Adrenal gland (tissue), 12 donors: Measurements from ENCODE around the gene CGREF1. TPM values are rescaled to one million over a fixed set of nuclear protein-coding genes. Genes with fewer than 3 reads are reported as not detected.

ENCODE experiments used
- DNase-seq, 7 donors: peaks; one replicate each; pipeline ENCODE4 v3.0.0-alpha.2; 2019 to 2020
- H3K27ac ChIP-seq, 5 donors: fragments of 200-600 bp; sonication (generic) in 4 of 5; 1 replicate in 3 of 5; 2 replicates in 2 of 5; pipeline versions ENCODE4 v1.5.1 to v1.8.0; 2016 to 2020; ENCODE audit warnings: mild to moderate bottlenecking in 1 of 5
- H3K27me3 ChIP-seq: fragments of 200-600 bp; 2 replicates; pipeline ENCODE4 v1.8.0; 2021
- H3K36me3 ChIP-seq, 2 donors: fragments of 200-600 bp; replicated peaks in 1 of 2; 1 replicate in 1 of 2; 2 replicates in 1 of 2; pipeline versions ENCODE4 v1.5.1 to v1.8.0; 2018 to 2022
- H3K4me1 ChIP-seq, 2 donors: fragments of 200-600 bp; replicated peaks in 1 of 2; 1 replicate in 1 of 2; 2 replicates in 1 of 2; pipeline versions ENCODE4 v1.5.1 to v1.8.0; 2018 to 2021
- H3K4me3 ChIP-seq, 4 donors: fragments of 200-600 bp; sonication (generic) in 3 of 4; one replicate each; pipeline ENCODE4 v1.5.1; 2016 to 2018
- H3K9me3 ChIP-seq, 3 donors: fragments of 200-600 bp; sonication (generic) in 1 of 3; replicated peaks in 1 of 3; 1 replicate in 2 of 3; 2 replicates in 1 of 3; pipeline versions ENCODE4 v1.5.1 to v1.8.0; 2016 to 2021
- POLR2A ChIP-seq, 2 donors: fragments of 450-650 bp; IDR thresholded peaks; one replicate each; pipeline ENCODE4 v1.6.1; 2017; ENCODE audit warnings: antibody characterized with exemption in 2 of 2, mild to moderate bottlenecking in 2 of 2, moderate library complexity in 1 of 2
- WGBS, 4 donors: extraction: QIAGEN DNeasy Blood & Tissue Kit in 2 of 4; methylation state at CpG; one replicate each; pipeline versions ENCODE4 v1.1.5 to v1.1.7; 2013 to 2017; 5-methylcytosine and 5-hydroxymethylcytosine counted together
- intact Hi-C, 2 donors: fragments of 100-400 bp; cut with DNase I; formaldehyde crosslinking; loops; one replicate each; pipeline versions ENCODE4 v1.14.1 to v1.15.0; 2022 to 2023
- polyA plus RNA-seq, 3 donors: library from polyadenylated mRNA; stranded (reverse); fragments of 200-250 nt in 2 of 3; fragments of 350-450 nt in 1 of 3; fragmentation: Illumina TruSeq in 1 of 3; extraction: RNeasy Lipid Tissue Mini Kit (QIAGEN cat#74804) in 1 of 3; gene quantifications; one replicate each; pipeline ENCODE4 v1.2.3, GENCODE V29; 2013 to 2014
- total RNA-seq, 9 donors: library from RNA; depleted of rRNA in 4 of 9; stranded (reverse); fragments of >200 nt in 4 of 9; fragments of 120-200 nt in 1 of 9; fragmentation: NEBNext Ultra II Directional in 1 of 9; extraction: Animal tissue kit (Norgen Biotek cat#: 25700) in 1 of 9; gene quantifications; one replicate each; pipeline versions ENCODE4 v1.1.0 to v1.2.4, GENCODE V29; 2013 to 2023
- TF ChIP-seq, protein P1 (sequence below), 6 experiments: fragments of 450-650 bp in 4 of 6; fragments of 200-600 bp in 2 of 6; sonication (generic) in 1 of 6; IDR thresholded peaks; 1 replicate in 5 of 6; 2 replicates in 1 of 6; pipeline versions ENCODE4 v1.5.1 to v1.8.0; 2016 to 2021; ENCODE audit warnings: antibody characterized with exemption in 6 of 6, mild to moderate bottlenecking in 2 of 6, moderate library complexity in 1 of 6
- donor health status: healthy with polysubstance abuse.
- donor health status: Bipolar disorder and iron deficiency.
- donor health status: DM: yes; HTN: yes; CAD: no.
- donor health status: DM: no; HTN: no; CAD: no.
- donor health status: DM: no; HTN: no; CAD: no.
- donor health status: DM: yes; HTN: yes; CAD: no.

CGREF1 gene
- total and polyA plus RNA-seq, 12 donors = 0.52 to 4.7 (median 1.3) TPM; not detected in 1

DNA sequence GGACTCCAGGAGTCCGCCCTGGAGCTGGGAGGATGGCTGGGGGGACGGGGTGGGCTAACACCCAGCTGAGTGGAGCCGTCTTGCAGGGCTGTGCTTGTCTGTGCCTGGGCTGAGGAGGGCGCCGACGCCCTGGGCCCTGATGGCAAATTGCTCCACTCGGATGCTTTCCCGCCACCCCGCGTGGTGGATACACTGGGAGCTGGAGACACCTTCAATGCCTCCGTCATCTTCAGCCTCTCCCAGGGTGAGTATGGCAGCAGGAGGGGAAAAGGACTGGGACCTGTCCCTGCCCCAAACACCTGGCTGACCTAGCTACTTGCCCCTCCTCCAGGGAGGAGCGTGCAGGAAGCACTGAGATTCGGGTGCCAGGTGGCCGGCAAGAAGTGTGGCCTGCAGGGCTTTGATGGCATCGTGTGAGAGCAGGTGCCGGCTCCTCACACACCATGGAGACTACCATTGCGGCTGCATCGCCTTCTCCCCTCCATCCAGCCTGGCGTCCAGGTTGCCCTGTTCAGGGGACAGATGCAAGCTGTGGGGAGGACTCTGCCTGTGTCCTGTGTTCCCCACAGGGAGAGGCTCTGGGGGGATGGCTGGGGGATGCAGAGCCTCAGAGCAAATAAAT, 19.5 kb downstream of the CGREF1 start:
- no peaks in the 10 kb centered on the region for H3K36me3 ChIP-seq
- H3K27ac ChIP-seq = no peak overlapping the region
- WGBS, 4 donors = 91 to 94% (median 93%) methylated on average over 7 to 19 of the region's 19 CpGs
- DNase-seq = peak in 1 of 7 donors; percentile 19
- intact Hi-C loops = loop anchor here (2.0 to 10.0 kb wide), 3 partner anchors 91 to 203 kb away; partner anchors contain the start of gene DNAJC5G (in 2 of the 2)
- no peak overlapping the region for H3K4me3 ChIP-seq
- H3K27me3 ChIP-seq = no peaks in the 10 kb centered on the region
- H3K9me3 ChIP-seq = no peaks in the 10 kb centered on the region
- TF ChIP-seq, protein P1, sequence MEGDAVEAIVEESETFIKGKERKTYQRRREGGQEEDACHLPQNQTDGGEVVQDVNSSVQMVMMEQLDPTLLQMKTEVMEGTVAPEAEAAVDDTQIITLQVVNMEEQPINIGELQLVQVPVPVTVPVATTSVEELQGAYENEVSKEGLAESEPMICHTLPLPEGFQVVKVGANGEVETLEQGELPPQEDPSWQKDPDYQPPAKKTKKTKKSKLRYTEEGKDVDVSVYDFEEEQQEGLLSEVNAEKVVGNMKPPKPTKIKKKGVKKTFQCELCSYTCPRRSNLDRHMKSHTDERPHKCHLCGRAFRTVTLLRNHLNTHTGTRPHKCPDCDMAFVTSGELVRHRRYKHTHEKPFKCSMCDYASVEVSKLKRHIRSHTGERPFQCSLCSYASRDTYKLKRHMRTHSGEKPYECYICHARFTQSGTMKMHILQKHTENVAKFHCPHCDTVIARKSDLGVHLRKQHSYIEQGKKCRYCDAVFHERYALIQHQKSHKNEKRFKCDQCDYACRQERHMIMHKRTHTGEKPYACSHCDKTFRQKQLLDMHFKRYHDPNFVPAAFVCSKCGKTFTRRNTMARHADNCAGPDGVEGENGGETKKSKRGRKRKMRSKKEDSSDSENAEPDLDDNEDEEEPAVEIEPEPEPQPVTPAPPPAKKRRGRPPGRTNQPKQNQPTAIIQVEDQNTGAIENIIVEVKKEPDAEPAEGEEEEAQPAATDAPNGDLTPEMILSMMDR (IDR thresholded peaks at IDR 0.05) = no peak
- no peak for TF ChIP-seq POLR2A (IDR thresholded peaks at IDR 0.05)
- H3K4me1 ChIP-seq = peaks cover 13 to 16% of the 10 kb centered on the region in 2 donors

DNA sequence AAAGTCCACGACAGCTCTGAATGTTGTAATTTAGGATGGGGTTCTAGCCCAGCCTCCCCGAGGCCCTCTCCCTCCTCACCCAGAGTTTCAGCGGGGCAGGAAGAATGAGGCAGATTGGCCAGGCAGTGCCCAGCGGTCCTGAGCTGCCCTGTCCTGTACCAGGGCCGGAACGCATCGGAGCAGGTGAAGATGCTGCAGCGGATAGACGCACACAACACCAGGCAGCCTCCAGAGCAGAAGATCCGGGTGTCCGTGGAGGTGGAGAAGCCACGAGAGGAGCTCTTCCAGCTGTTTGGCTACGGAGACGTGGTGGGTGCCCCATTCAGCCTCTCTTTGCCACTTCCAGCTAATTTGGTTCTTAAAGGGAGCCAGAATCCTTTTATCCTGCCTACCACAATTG, 21.6 kb downstream of the CGREF1 start:
- H3K9me3 ChIP-seq = no peaks in the 10 kb centered on the region
- WGBS, 4 donors = 88 to 96% (median 91%) methylated on average over 14 of the region's 14 CpGs
- H3K4me3 ChIP-seq = no peak overlapping the region
- peaks cover 13 to 25% of the 10 kb centered on the region in 2 donors for H3K4me1 ChIP-seq
- TF ChIP-seq, protein P1 (IDR thresholded peaks at IDR 0.05) = no peak
- no peak for TF ChIP-seq POLR2A (IDR thresholded peaks at IDR 0.05)
- no peaks in the 10 kb centered on the region for H3K36me3 ChIP-seq
- no peak overlapping the region for H3K27ac ChIP-seq
- H3K27me3 ChIP-seq = no peaks in the 10 kb centered on the region
- intact Hi-C loops = loop anchor here (5.0 to 10.0 kb wide), 2 partner anchors 177 to 205 kb away; partner anchors contain the start of gene DNAJC5G (in 2 of the 2)
- DNase-seq = no peak

DNA sequence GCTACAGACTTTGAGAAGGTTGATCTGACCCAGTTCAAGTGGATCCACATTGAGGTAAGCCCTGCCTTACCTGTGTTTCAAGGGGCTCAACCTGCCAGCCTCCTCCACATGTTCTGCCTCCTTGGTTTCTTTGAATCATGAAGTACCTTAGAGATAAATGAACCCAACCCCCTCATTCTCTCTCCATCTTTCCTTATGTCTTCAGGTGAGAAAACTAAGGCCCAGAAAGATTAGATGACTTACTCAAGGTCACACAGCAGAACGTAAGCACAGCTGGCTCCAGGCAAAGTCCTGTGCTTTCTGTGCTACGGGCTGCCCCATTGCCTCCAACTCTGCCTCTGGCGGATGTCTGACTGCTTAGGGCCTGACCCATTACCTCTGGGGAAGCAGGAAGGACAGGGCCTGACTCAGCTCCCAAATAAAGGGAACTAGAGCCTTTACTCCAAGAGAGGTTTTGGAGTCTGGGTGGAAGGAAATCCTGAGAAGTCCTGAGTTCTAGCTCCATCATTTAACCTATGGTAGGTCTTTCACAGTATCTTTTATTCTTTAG, 22.1 kb downstream of the CGREF1 start:
- 40 to 53% (median 49%) methylated on average over 1 to 3 of the region's 3 CpGs for WGBS, 4 donors
- intact Hi-C loops = loop anchor here (5.0 to 10.0 kb wide), 2 partner anchors 178 to 205 kb away; partner anchors contain the start of gene DNAJC5G (in 2 of the 2)

More for the DNA sequence above, 22.1 kb downstream of the CGREF1 start:
- Histone ChIP-seq H3K36me3 (no peaks in the 10 kb centered on the region), H3K27ac (peak overlapping the region in 2 of 5 donors; percentile 21 to 52), H3K4me1 (peaks cover 13 to 26% of the 10 kb centered on the region in 2 donors), H3K4me3 (no peak overlapping the region), H3K27me3 (no peaks in the 10 kb centered on the region), H3K9me3 (no peaks in the 10 kb centered on the region)
- no peak for DNase-seq
- TF ChIP-seq, protein P1 (IDR thresholded peaks at IDR 0.05) = no peak
- TF ChIP-seq POLR2A (IDR thresholded peaks at IDR 0.05) = no peak
